NCI-H2081 (cell line): ENCODE results near the gene DNAH12.
"Not testable (repeated sequence)": the region's sequence is repeated elsewhere in the genome, so short reads cannot be mapped to it uniquely, and the experiment has no call there.

Experiments
- DNase-seq, 2 experiments: peaks; one replicate each; lab custom pipeline; 2025; lab: John Stamatoyannopoulos, UW

Gene DNAH12

GRCh38 chr3:57538465-57538864, 5.7 kb downstream of the DNAH12 start:
- no peak for DNase-seq

- no peak for DNase-seq
These were observed 14.0 kb downstream of the DNAH12 start for GRCh38 chr3:57530071-57530608.

- DNase-seq = no peak
These were observed 25.7 kb downstream of the DNAH12 start for GRCh38 chr3:57518276-57518915.

- no peak for DNase-seq
These were observed 32.0 kb downstream of the DNAH12 start for GRCh38 chr3:57512166-57512565.

GRCh38 chr3:57505901-57506300, 38.2 kb downstream of the DNAH12 start:
- DNase-seq = no peak

- no peak for DNase-seq
These were observed 43.6 kb downstream of the DNAH12 start for GRCh38 chr3:57500506-57500905.

- no peak for DNase-seq
These were observed 46.2 kb downstream of the DNAH12 start for GRCh38 chr3:57497904-57498303.

- no peak for DNase-seq
These were observed 59.6 kb downstream of the DNAH12 start for GRCh38 chr3:57484563-57484962.

GRCh38 chr3:57477193-57477592, 67.0 kb downstream of the DNAH12 start:
- DNase-seq = not testable (repeated sequence)

GRCh38 chr3:57464801-57465200, 79.3 kb downstream of the DNAH12 start:
- no peak for DNase-seq

GRCh38 chr3:57464011-57464410, 80.1 kb downstream of the DNAH12 start:
- DNase-seq = no peak

GRCh38 chr3:57451150-57451846, 92.8 kb downstream of the DNAH12 start:
- no peak for DNase-seq

GRCh38 chr3:57449276-57449847, 94.8 kb downstream of the DNAH12 start:
- DNase-seq = not testable (repeated sequence)

- not testable (repeated sequence) for DNase-seq
These were observed 95.7 kb downstream of the DNAH12 start for GRCh38 chr3:57448489-57448888.

- DNase-seq = no peak
These were observed 97.8 kb downstream of the DNAH12 start for GRCh38 chr3:57446318-57446841.

- DNase-seq = no peak
These were observed 99.7 kb downstream of the DNAH12 start for GRCh38 chr3:57444469-57444868.

GRCh38 chr3:57440144-57440543, 104.0 kb downstream of the DNAH12 start:
- not testable (repeated sequence) for DNase-seq

- not testable (repeated sequence) for DNase-seq
These were observed 105.7 kb downstream of the DNAH12 start for GRCh38 chr3:57438460-57438859.

GRCh38 chr3:57436195-57436761, 107.9 kb downstream of the DNAH12 start:
- DNase-seq = no peak

- peak; percentile 2 to 32 for DNase-seq
These were observed 110.1 kb downstream of the DNAH12 start for GRCh38 chr3:57434041-57434440.

GRCh38 chr3:57423335-57423734, 120.8 kb downstream of the DNAH12 start:
- DNase-seq = no peak

GRCh38 chr3:57421336-57421735, 122.8 kb downstream of the DNAH12 start:
- DNase-seq = no peak
